MM.1S (cell line): ENCODE data around the gene SH2B2.
"Not testable (repeated sequence)": the region's sequence is repeated elsewhere in the genome, so short reads cannot be mapped to it uniquely, and the experiment has no call there.

ENCODE experiments used
- EZH2 ChIP-seq: fragments of 300-600 bp; sonication (generic); optimal IDR thresholded peaks from 2 replicates; pipeline ENCODE3; 2017; ENCODE audit warnings: low read depth, mild to moderate bottlenecking, antibody characterized with exemption, low read length, mixed read lengths
- TF ChIP-seq, protein P1 (sequence below): fragments of 300-600 bp; sonication (generic); IDR thresholded peaks from 2 replicates; pipeline ENCODE4 v1.5.1; 2016; ENCODE audit warnings: antibody characterized with exemption, low read length, mixed read lengths

GRCh38 chr7:102329366-102329765 is 42.7 kb downstream of the SH2B2 start:
- TF ChIP-seq, protein P1, sequence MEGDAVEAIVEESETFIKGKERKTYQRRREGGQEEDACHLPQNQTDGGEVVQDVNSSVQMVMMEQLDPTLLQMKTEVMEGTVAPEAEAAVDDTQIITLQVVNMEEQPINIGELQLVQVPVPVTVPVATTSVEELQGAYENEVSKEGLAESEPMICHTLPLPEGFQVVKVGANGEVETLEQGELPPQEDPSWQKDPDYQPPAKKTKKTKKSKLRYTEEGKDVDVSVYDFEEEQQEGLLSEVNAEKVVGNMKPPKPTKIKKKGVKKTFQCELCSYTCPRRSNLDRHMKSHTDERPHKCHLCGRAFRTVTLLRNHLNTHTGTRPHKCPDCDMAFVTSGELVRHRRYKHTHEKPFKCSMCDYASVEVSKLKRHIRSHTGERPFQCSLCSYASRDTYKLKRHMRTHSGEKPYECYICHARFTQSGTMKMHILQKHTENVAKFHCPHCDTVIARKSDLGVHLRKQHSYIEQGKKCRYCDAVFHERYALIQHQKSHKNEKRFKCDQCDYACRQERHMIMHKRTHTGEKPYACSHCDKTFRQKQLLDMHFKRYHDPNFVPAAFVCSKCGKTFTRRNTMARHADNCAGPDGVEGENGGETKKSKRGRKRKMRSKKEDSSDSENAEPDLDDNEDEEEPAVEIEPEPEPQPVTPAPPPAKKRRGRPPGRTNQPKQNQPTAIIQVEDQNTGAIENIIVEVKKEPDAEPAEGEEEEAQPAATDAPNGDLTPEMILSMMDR = not testable (repeated sequence)
- not testable (repeated sequence) for TF ChIP-seq EZH2
